SU-DHL-6 (cell line): ENCODE measurements around the gene SRSF4.

ENCODE experiments used
- H2AFZ ChIP-seq: fragments of 200-600 bp; sonication (generic); 2 replicates; pipeline ENCODE4 v1.6.1; 2014; ENCODE audit warnings: low read depth, mild to moderate bottlenecking, moderate library complexity, mixed read lengths, antibody characterized with exemption, low read length; ENCODE audit not compliant: severe bottlenecking
- H3F3A ChIP-seq: fragments of 200-600 bp; shearing (Covaris generic); 2 replicates; pipeline ENCODE4 v1.6.0; 2016; ENCODE audit warnings: antibody characterized with exemption, mild to moderate bottlenecking; ENCODE audit not compliant: insufficient read depth
- H3K27ac ChIP-seq: fragments of 200-600 bp; sonication (generic); 2 replicates; pipeline ENCODE4 v1.5.1; 2016; ENCODE audit warnings: low read depth, mild to moderate bottlenecking, low read length, moderate library complexity, mixed read lengths
- H3K27me3 ChIP-seq: fragments of 200-600 bp; sonication (generic), shearing (Covaris generic); 2 replicates; pipeline ENCODE4 v1.6.0; 2014; ENCODE audit warnings: mild to moderate bottlenecking, low read length
- H3K36me3 ChIP-seq: fragments of 200-600 bp; sonication (generic); 2 replicates; pipeline ENCODE4 v1.6.1; 2014; ENCODE audit warnings: mild to moderate bottlenecking, low read length, mixed read lengths
- H3K4me2 ChIP-seq: fragments of 300-600, 200-600 bp; shearing (Covaris generic), sonication (generic); 2 replicates; pipeline ENCODE4 v1.6.0; 2014; ENCODE audit warnings: low read length, low read depth, mild to moderate bottlenecking; ENCODE audit not compliant: poor library complexity, severe bottlenecking
- H3K4me3 ChIP-seq: fragments of 200-600 bp; sonication (generic); 2 replicates; pipeline ENCODE4 v1.5.1; 2014; ENCODE audit warnings: antibody characterized with exemption, low read length, mild to moderate bottlenecking, mixed read lengths; ENCODE audit not compliant: insufficient read depth, poor library complexity, severe bottlenecking
- H3K79me2 ChIP-seq: fragments of 200-600 bp; sonication (generic); 2 replicates; pipeline ENCODE4 v1.6.1; 2014; ENCODE audit warnings: mild to moderate bottlenecking, low read length, moderate library complexity; ENCODE audit not compliant: insufficient read depth
- H3K9ac ChIP-seq: fragments of 200-600 bp; sonication (generic); 2 replicates; pipeline ENCODE4 v1.7.0; 2014; ENCODE audit warnings: mild to moderate bottlenecking, low read length
- H3K9me2 ChIP-seq: fragments of 200-600 bp; sonication (generic); replicated peaks from 2 replicates; pipeline ENCODE4 v1.6.1; 2014; ENCODE audit warnings: low read length; ENCODE audit not compliant: insufficient read depth
- H3K9me3 ChIP-seq: fragments of 200-600 bp; sonication (generic); 2 replicates; pipeline ENCODE4 v1.6.1; 2014; ENCODE audit warnings: low read length, mixed read lengths; ENCODE audit not compliant: insufficient read depth
- H4K20me1 ChIP-seq: fragments of 200-600 bp; sonication (generic); 2 replicates; pipeline ENCODE4 v1.6.1; 2014; ENCODE audit warnings: low read depth, mild to moderate bottlenecking, antibody characterized with exemption, low read length, moderate library complexity, mixed read lengths
- EZH2phosphoT487 ChIP-seq: fragments of 200-600 bp; sonication (generic), shearing (Covaris generic); conservative IDR thresholded peaks from 2 replicates; pipeline ENCODE4 v1.6.1; 2018; ENCODE audit warnings: mild to moderate bottlenecking, antibody characterized with exemption, low read length, moderate library complexity, mixed read lengths
- TF ChIP-seq, protein P1 (sequence below): fragments of 200-600 bp; sonication (generic); IDR thresholded peaks from one replicate; pipeline ENCODE4 v1.5.1; 2017; ENCODE audit warnings: antibody characterized with exemption, mild to moderate bottlenecking, low read length, moderate library complexity; ENCODE audit not compliant: insufficient read depth, poor library complexity, severe bottlenecking

SRSF4 gene

GRCh38 chr1:29120367-29120766 lies 61.3 kb downstream of the SRSF4 start:
- Histone ChIP-seq H3K4me2 (no peak overlapping the region), H3K79me2 (no peaks in the 10 kb centered on the region), H3K27me3 (no peaks in the 10 kb centered on the region), H3K4me3 (no peak overlapping the region), H3K27ac (no peak overlapping the region), H3K9me3 (no peaks in the 10 kb centered on the region), H3F3A (no peaks in the 10 kb centered on the region; the same call in 1 of the 2 replicates), H3K9me2 (no peaks in the 10 kb centered on the region), H3K36me3 (no peaks in the 10 kb centered on the region), H3K9ac (no peak overlapping the region), H4K20me1 (no peaks in the 10 kb centered on the region), H2AFZ (no peak overlapping the region)
- TF ChIP-seq, protein P1, sequence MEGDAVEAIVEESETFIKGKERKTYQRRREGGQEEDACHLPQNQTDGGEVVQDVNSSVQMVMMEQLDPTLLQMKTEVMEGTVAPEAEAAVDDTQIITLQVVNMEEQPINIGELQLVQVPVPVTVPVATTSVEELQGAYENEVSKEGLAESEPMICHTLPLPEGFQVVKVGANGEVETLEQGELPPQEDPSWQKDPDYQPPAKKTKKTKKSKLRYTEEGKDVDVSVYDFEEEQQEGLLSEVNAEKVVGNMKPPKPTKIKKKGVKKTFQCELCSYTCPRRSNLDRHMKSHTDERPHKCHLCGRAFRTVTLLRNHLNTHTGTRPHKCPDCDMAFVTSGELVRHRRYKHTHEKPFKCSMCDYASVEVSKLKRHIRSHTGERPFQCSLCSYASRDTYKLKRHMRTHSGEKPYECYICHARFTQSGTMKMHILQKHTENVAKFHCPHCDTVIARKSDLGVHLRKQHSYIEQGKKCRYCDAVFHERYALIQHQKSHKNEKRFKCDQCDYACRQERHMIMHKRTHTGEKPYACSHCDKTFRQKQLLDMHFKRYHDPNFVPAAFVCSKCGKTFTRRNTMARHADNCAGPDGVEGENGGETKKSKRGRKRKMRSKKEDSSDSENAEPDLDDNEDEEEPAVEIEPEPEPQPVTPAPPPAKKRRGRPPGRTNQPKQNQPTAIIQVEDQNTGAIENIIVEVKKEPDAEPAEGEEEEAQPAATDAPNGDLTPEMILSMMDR, result no peak
- TF ChIP-seq EZH2phosphoT487, result no peak

GRCh38 chr1:29119121-29119929 lies 62.4 kb downstream of the SRSF4 start:
- no peaks in the 10 kb centered on the region for H3K9me3 ChIP-seq
- H3K36me3 ChIP-seq, result no peaks in the 10 kb centered on the region
- H3K4me3 ChIP-seq, result no peak overlapping the region
- no peak overlapping the region for H2AFZ ChIP-seq
- H3K4me2 ChIP-seq, result no peak overlapping the region
- H3K9me2 ChIP-seq, result no peaks in the 10 kb centered on the region
- H3K79me2 ChIP-seq, result no peaks in the 10 kb centered on the region
- H3F3A ChIP-seq, result no peaks in the 10 kb centered on the region; the same call in 1 of the 2 replicates
- H4K20me1 ChIP-seq, result no peaks in the 10 kb centered on the region
- no peaks in the 10 kb centered on the region for H3K27me3 ChIP-seq
- TF ChIP-seq EZH2phosphoT487, result no peak
- TF ChIP-seq, protein P1, result no peak
- H3K27ac ChIP-seq, result no peak overlapping the region
- H3K9ac ChIP-seq, result no peak overlapping the region

GRCh38 chr1:29117381-29117780 lies 64.3 kb downstream of the SRSF4 start:
- no peak overlapping the region for H3K27ac ChIP-seq
- H3K9me3 ChIP-seq, result no peaks in the 10 kb centered on the region
- no peaks in the 10 kb centered on the region for H3K27me3 ChIP-seq
- no peaks in the 10 kb centered on the region for H3K9me2 ChIP-seq
- no peaks in the 10 kb centered on the region for H4K20me1 ChIP-seq
- no peaks in the 10 kb centered on the region; the same call in 1 of the 2 replicates for H3F3A ChIP-seq
- H3K4me2 ChIP-seq, result no peak overlapping the region
- no peak overlapping the region for H3K4me3 ChIP-seq
- no peak overlapping the region for H3K9ac ChIP-seq
- H3K36me3 ChIP-seq, result no peaks in the 10 kb centered on the region
- no peaks in the 10 kb centered on the region for H3K79me2 ChIP-seq
- TF ChIP-seq, protein P1, result no peak
- no peak for TF ChIP-seq EZH2phosphoT487
- H2AFZ ChIP-seq, result no peak overlapping the region
